Choroid plexus epithelial cell (primary cell): Measurements from ENCODE around the gene SCFD2.
A peak's percentile ranks its signal among the peaks of the same experiment; 100 is the strongest.

ENCODE experiments used
- DNase-seq: peaks from one replicate; pipeline ENCODE4 v3.0.0-alpha.2; 2010; ENCODE audit warnings: low read depth
- H3K4me3 ChIP-seq: 2 replicates; pipeline ENCODE4 v1.5.1; 2011; ENCODE audit warnings: low read depth, mild to moderate bottlenecking, control low read depth, low read length, moderate library complexity
- CTCF ChIP-seq: conservative IDR thresholded peaks from 2 replicates; pipeline ENCODE4 v1.5.1; 2011; ENCODE audit warnings: low read depth, mild to moderate bottlenecking, control low read depth, inconsistent platforms, low read length, moderate library complexity

SCFD2 gene

GRCh38 chr4:53126099-53126498 lies 239.8 kb downstream of the SCFD2 start:
- TF ChIP-seq CTCF = no peak
- DNase-seq = no peak
- H3K4me3 ChIP-seq = no peak overlapping the region

- no peak overlapping the region for H3K4me3 ChIP-seq
- no peak for DNase-seq
- no peak for TF ChIP-seq CTCF
These were observed 242.0 kb downstream of the SCFD2 start for GRCh38 chr4:53123819-53124218.

GRCh38 chr4:53123171-53123570 lies 242.7 kb downstream of the SCFD2 start:
- H3K4me3 ChIP-seq = no peak overlapping the region
- DNase-seq = no peak
- no peak for TF ChIP-seq CTCF

- DNase-seq = no peak
- no peak for TF ChIP-seq CTCF
- H3K4me3 ChIP-seq = no peak overlapping the region
These were observed 243.4 kb downstream of the SCFD2 start for GRCh38 chr4:53122280-53123116.

GRCh38 chr4:53121264-53121865 lies 244.5 kb downstream of the SCFD2 start:
- H3K4me3 ChIP-seq = no peak overlapping the region
- TF ChIP-seq CTCF = no peak
- no peak for DNase-seq

- no peak overlapping the region for H3K4me3 ChIP-seq
- DNase-seq = no peak
- TF ChIP-seq CTCF = no peak
These were observed 245.1 kb downstream of the SCFD2 start for GRCh38 chr4:53120778-53121177.

- H3K4me3 ChIP-seq = no peak overlapping the region
- TF ChIP-seq CTCF = no peak
These were observed 246.2 kb downstream of the SCFD2 start for GRCh38 chr4:53119680-53120079.

More at GRCh38 chr4:53119680-53120079, 246.2 kb downstream of the SCFD2 start:
- peak; percentile 90 for DNase-seq
